ENCODE data around the gene MARCHF4. TPM values are rescaled to one million over a fixed set of nuclear protein-coding genes. Genes with fewer than 3 reads are reported as not detected.

The MARCHF4 gene
- total RNA-seq, 1 experiment from 2014 or later, result 1.9 TPM

DNA sequence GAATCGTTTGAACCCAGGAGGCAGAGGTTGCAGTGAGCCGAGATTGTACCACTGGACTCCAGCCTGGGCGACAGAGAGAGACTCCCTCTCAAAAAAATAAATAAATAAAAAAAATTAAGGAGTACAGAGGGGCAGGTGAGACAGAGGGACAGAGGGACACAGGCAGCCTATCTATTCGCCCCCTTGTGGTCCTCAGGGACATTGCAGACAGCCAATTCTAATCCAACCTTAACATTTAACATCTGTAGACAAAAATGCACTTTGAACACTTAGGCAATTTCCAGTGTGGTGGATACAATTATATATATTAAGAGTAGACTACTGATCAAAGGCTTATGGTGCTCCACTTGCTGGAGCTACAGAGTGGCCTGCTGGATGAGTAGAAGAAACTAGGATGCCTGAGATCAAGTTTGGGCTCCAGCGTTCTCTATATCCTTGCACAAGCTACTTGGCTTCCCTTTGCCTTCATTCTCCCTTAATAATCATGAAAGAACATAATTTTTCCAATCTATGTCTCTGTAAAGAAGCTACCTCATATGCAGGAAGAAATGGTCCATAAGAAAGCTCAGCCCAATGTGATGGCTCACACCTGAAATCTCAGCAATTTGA, 31.8 kb upstream of the MARCHF4 start:
- no peak for TF ChIP-seq EZH2phosphoT487 (IDR thresholded peaks at IDR 0.05; ENCODE audit: borderline replicate concordance, low read length)
- TF ChIP-seq, protein P1, sequence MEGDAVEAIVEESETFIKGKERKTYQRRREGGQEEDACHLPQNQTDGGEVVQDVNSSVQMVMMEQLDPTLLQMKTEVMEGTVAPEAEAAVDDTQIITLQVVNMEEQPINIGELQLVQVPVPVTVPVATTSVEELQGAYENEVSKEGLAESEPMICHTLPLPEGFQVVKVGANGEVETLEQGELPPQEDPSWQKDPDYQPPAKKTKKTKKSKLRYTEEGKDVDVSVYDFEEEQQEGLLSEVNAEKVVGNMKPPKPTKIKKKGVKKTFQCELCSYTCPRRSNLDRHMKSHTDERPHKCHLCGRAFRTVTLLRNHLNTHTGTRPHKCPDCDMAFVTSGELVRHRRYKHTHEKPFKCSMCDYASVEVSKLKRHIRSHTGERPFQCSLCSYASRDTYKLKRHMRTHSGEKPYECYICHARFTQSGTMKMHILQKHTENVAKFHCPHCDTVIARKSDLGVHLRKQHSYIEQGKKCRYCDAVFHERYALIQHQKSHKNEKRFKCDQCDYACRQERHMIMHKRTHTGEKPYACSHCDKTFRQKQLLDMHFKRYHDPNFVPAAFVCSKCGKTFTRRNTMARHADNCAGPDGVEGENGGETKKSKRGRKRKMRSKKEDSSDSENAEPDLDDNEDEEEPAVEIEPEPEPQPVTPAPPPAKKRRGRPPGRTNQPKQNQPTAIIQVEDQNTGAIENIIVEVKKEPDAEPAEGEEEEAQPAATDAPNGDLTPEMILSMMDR (conservative IDR thresholded peaks at IDR 0.05; ENCODE audit: low read depth, low read length), result peak; percentile 69
- POLR2A ChIA-PET (ENCODE audit: unreplicated experiment), result no interaction called here
- no peak overlapping the region for H3K9ac ChIP-seq (ENCODE audit: low read length)
- H2AFZ ChIP-seq (ENCODE audit: low read length), result no peak overlapping the region
- DNase-seq, result peak; percentile 63
- no peaks in the 10 kb centered on the region for H3K4me1 ChIP-seq (ENCODE audit: insufficient read depth, low read length)
- ATAC-seq, result peak; percentile 77
- no peaks in the 10 kb centered on the region for H3K9me3 ChIP-seq (ENCODE audit: low read length)
- no TSS peak for BruUV-seq (replicated peaks)
- peaks cover 4% of the 10 kb centered on the region; the same call in 1 of the 2 replicates for H3K27me3 ChIP-seq (ENCODE audit: low read length)
- H3K27ac ChIP-seq (ENCODE audit: low read length), result no peak overlapping the region
- intact Hi-C loops (cut with micrococcal nuclease), result loop anchor here (1.0 to 2.0 kb wide), 2 partner anchors 76 to 181 kb away; no protein-coding TSS in a partner anchor
- no peak overlapping the region for H3K4me3 ChIP-seq (ENCODE audit: low read length)
- CTCF ChIA-PET, result no interaction called here
- H3K79me2 ChIP-seq (ENCODE audit: low read length), result no peaks in the 10 kb centered on the region
- no peaks in the 10 kb centered on the region for H3F3A ChIP-seq (ENCODE audit: low read length, unreplicated experiment)
- no peaks in the 10 kb centered on the region for H3K9me2 ChIP-seq (replicated peaks; ENCODE audit: low read length)
- no peaks in the 10 kb centered on the region for H3K36me3 ChIP-seq (ENCODE audit: low read depth, low read length)
- H3K4me2 ChIP-seq (ENCODE audit: low read length), result no peak overlapping the region
- H4K20me1 ChIP-seq (ENCODE audit: low read length), result no peaks in the 10 kb centered on the region

DNA sequence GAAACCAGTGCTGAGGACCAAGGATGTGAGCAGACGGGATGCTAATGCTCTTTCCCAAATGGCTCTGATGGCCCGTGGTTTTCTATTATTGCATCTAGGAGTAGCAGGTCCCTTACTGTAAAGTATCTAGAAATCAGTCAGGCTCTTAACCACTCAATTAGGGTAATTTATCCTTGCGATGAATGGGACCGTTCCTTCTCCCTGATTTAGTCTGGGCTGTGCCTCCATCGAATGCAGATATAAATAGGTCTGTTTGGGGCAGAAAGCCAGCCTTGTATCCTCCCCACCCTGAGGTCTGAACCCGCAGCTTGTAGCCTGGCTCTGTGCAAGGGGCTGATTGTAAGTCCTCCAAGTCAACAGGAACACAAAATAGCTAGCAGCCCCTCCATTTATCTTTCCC, 30.5 kb upstream of the MARCHF4 start:
- TF ChIP-seq, protein P1 (conservative IDR thresholded peaks at IDR 0.05; ENCODE audit: low read depth, low read length), result no peak
- TF ChIP-seq EZH2phosphoT487 (IDR thresholded peaks at IDR 0.05; ENCODE audit: borderline replicate concordance, low read length), result no peak
- no peak for TF ChIP-seq EZH2 (IDR thresholded peaks at IDR 0.05; ENCODE audit: low read length, unreplicated experiment)
- no peak for ATAC-seq

DNA sequence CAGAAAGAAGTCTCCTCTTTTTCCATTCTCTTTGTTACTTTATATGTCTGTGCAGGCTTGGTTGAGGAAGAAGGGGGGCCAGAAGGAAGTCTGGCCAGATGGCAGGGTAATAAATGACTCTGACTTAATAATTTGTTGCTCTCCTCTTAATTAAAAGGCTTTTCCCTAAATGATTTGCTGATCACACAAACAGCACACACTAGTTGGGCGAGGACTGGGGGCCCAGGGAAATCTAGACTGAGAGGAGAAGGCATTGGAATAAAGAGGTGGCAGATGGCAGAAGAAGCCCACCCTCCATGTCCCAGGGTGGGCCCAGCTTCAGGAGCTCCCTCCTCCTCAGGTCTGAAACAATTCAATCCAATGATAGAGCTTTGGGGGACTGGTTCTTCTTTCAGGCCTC, 27.3 kb upstream of the MARCHF4 start:
- Histone ChIP-seq H3K36me3 (ENCODE audit: low read depth, low read length) (no peaks in the 10 kb centered on the region), H3K9ac (ENCODE audit: low read length) (no peak overlapping the region), H3K79me2 (ENCODE audit: low read length) (no peaks in the 10 kb centered on the region), H3F3A (ENCODE audit: low read length, unreplicated experiment) (no peaks in the 10 kb centered on the region), H3K4me1 (ENCODE audit: insufficient read depth, low read length) (no peaks in the 10 kb centered on the region), H2AFZ (ENCODE audit: low read length) (no peak overlapping the region), H3K27me3 (ENCODE audit: low read length) (no peaks in the 10 kb centered on the region), H4K20me1 (ENCODE audit: low read length) (no peaks in the 10 kb centered on the region), H3K4me2 (ENCODE audit: low read length) (no peak overlapping the region), H3K9me2 (replicated peaks; ENCODE audit: low read length) (no peaks in the 10 kb centered on the region), H3K27ac (ENCODE audit: low read length) (no peak overlapping the region), H3K4me3 (ENCODE audit: low read length) (no peak overlapping the region), H3K9me3 (ENCODE audit: low read length) (no peaks in the 10 kb centered on the region)
- DNase-seq (no peak), ATAC-seq (no peak)
- no TSS peak for BruUV-seq (replicated peaks)
- intact Hi-C loops (cut with micrococcal nuclease), result no loop called here
- no peak for TF ChIP-seq EZH2phosphoT487 (IDR thresholded peaks at IDR 0.05; ENCODE audit: borderline replicate concordance, low read length)
- TF ChIP-seq EZH2 (IDR thresholded peaks at IDR 0.05; ENCODE audit: low read length, unreplicated experiment), result no peak
- TF ChIP-seq, protein P1 (conservative IDR thresholded peaks at IDR 0.05; ENCODE audit: low read depth, low read length), result no peak
- POLR2A ChIA-PET (ENCODE audit: unreplicated experiment), result no interaction called here
- CTCF ChIA-PET, result no interaction called here

More for the DNA sequence above, 30.5 kb upstream of the MARCHF4 start:
- Histone ChIP-seq H3K9me2 (replicated peaks; ENCODE audit: low read length) (no peaks in the 10 kb centered on the region), H4K20me1 (ENCODE audit: low read length) (no peaks in the 10 kb centered on the region), H3K79me2 (ENCODE audit: low read length) (no peaks in the 10 kb centered on the region), H3K36me3 (ENCODE audit: low read depth, low read length) (no peaks in the 10 kb centered on the region), H3K9ac (ENCODE audit: low read length) (no peak overlapping the region), H3K27me3 (ENCODE audit: low read length) (peaks cover 4% of the 10 kb centered on the region; the same call in 1 of the 2 replicates), H3K4me1 (ENCODE audit: insufficient read depth, low read length) (no peaks in the 10 kb centered on the region), H3F3A (ENCODE audit: low read length, unreplicated experiment) (no peaks in the 10 kb centered on the region), H3K4me2 (ENCODE audit: low read length) (no peak overlapping the region), H3K4me3 (ENCODE audit: low read length) (no peak overlapping the region), H3K9me3 (ENCODE audit: low read length) (no peaks in the 10 kb centered on the region), H2AFZ (ENCODE audit: low read length) (no peak overlapping the region), H3K27ac (ENCODE audit: low read length) (no peak overlapping the region)
- POLR2A ChIA-PET (ENCODE audit: unreplicated experiment), result no interaction called here
- BruUV-seq (replicated peaks), result no TSS peak
- no peak for DNase-seq
- CTCF ChIA-PET, result no interaction called here
- intact Hi-C loops (cut with micrococcal nuclease), result no loop called here

Measured in PC-3 (cell line).